Common myeloid progenitor, CD34-positive (primary cell): ENCODE data around the gene CAMK2N1.

Source experiments
- CTCF ChIA-PET: fragments of 350-600 bp; sonication (Branson Sonifier 250); formaldehyde crosslinking; loops from one replicate; lab custom pipeline; 2021; ENCODE audit warnings: antibody characterized with exemption; lab: Charles Lee
- POLR2A ChIA-PET: fragments of 350-600 bp; sonication (Branson Sonifier 250); formaldehyde crosslinking; loops from one replicate; lab custom pipeline; 2021; ENCODE audit warnings: antibody characterized with exemption; lab: Charles Lee
- DNase-seq, 3 donors: peaks; one replicate each; pipeline versions ENCODE4 v3.0.0 to v3.0.0-alpha.2; 2013
- H3K27ac ChIP-seq, 2 experiments: 1 replicate in 1 of 2; 2 replicates in 1 of 2; pipeline ENCODE4 v1.7.0; 2013; ENCODE audit warnings: inconsistent platforms in 2 of 2, low read length in 2 of 2, mild to moderate bottlenecking in 2 of 2, low read depth in 1 of 2, moderate library complexity in 1 of 2; ENCODE audit not compliant: severe bottlenecking in 2 of 2, insufficient read depth in 1 of 2, poor library complexity in 1 of 2
- H3K27me3 ChIP-seq, 5 experiments: replicated peaks in 2 of 5; 1 replicate in 3 of 5; 2 replicates in 2 of 5; pipeline versions ENCODE4 v1.6.1 to v1.7.0; 2013; ENCODE audit warnings: low read length in 4 of 5, mild to moderate bottlenecking in 2 of 5, moderate library complexity in 2 of 5, inconsistent platforms in 1 of 5; ENCODE audit not compliant: insufficient read depth in 5 of 5, control insufficient read depth in 4 of 5
- H3K36me3 ChIP-seq, 4 experiments: 1 replicate in 2 of 4; 2 replicates in 2 of 4; pipeline versions ENCODE4 v1.6.1 to v1.7.0; 2013; ENCODE audit warnings: low read length in 3 of 4, control low read depth in 1 of 4, mild to moderate bottlenecking in 1 of 4; ENCODE audit not compliant: control insufficient read depth in 4 of 4, insufficient read depth in 4 of 4
- H3K4me1 ChIP-seq, 4 experiments: 1 replicate in 3 of 4; 2 replicates in 1 of 4; pipeline versions ENCODE4 v1.6.1 to v1.7.1; 2013; ENCODE audit warnings: low read length in 3 of 4, mild to moderate bottlenecking in 3 of 4, control low read depth in 1 of 4, inconsistent platforms in 1 of 4, moderate library complexity in 1 of 4; ENCODE audit not compliant: control insufficient read depth in 4 of 4, insufficient read depth in 4 of 4; ENCODE audit errors: control extremely low read depth in 1 of 4
- H3K4me3 ChIP-seq, 7 experiments: 1 replicate in 4 of 7; 2 replicates in 3 of 7; pipeline versions ENCODE4 v1.5.1 to v1.7.0; 2013; ENCODE audit warnings: mild to moderate bottlenecking in 7 of 7, low read length in 6 of 7, moderate library complexity in 6 of 7, inconsistent platforms in 2 of 7, low read depth in 2 of 7, control low read depth in 1 of 7; ENCODE audit not compliant: insufficient read depth in 4 of 7, control insufficient read depth in 1 of 7; ENCODE audit errors: extremely low read depth in 1 of 7
- H3K9me3 ChIP-seq, 5 experiments: 1 replicate in 4 of 5; 2 replicates in 1 of 5; pipeline versions ENCODE4 v1.6.1 to v1.7.1; 2013; ENCODE audit warnings: low read length in 4 of 5, mild to moderate bottlenecking in 2 of 5, inconsistent platforms in 1 of 5, low read depth in 1 of 5, moderate library complexity in 1 of 5; ENCODE audit not compliant: control insufficient read depth in 4 of 5, insufficient read depth in 2 of 5; ENCODE audit errors: control extremely low read depth in 1 of 5
- WGBS: methylation state at CpG from one replicate; pipeline ENCODE4 v1.1.5; 2013; ENCODE audit not compliant: insufficient coverage; 5-methylcytosine and 5-hydroxymethylcytosine counted together

CAMK2N1 gene

DNA sequence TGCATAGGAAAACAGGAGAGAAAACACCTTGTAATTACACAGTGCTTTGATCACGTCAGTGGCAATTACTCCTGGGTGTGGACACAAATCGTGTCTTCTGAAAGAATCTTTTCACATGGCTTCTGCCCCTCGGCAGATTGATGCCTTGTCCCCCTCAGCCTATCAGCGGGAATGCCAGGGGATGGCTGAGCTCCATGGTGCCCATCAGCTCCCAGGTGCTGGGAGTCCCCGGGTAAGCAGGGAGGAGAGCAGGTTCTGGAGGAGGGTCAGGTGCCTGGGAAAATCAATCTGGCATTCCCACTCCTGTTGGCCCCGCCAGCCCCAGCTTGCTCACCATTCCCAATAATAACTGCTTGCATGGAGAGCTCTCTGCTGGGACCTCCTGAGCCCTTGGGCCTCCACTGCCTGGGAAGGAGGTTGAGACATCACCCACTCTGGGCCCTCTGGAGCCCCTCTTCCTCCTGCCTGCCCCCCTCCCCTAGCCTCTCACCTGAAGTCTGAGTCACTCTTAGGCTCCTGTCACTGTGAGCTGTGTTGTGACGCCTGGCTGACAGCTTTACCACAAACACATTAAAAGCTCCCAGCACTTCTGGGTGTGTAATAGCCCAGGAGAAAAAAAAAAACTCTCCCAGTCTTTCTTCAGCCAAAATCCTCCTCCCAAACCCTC, 4.9 kb downstream of the CAMK2N1 start:
- Histone ChIP-seq H3K27ac (no peak overlapping the region), H3K36me3 (no peaks in the 10 kb centered on the region), H3K9me3 (no peaks in the 10 kb centered on the region), H3K27me3 (peaks cover 8 to 95% (median 40%) of the 10 kb centered on the region in 5 experiments), H3K4me3 (no peak overlapping the region), H3K4me1 (peaks cover 0 to 26% (median 13%) of the 10 kb centered on the region in 4 experiments)
- ChIA-PET CTCF (interaction anchor here (0.8 to 1.1 kb wide), 2 partner anchors 11 to 13 kb away, joined by 3 read pairs; no protein-coding TSS in a partner anchor), POLR2A (no interaction called here)
- 61% methylated on average over 7 of the region's 7 CpGs for WGBS
- no peak for DNase-seq

DNA sequence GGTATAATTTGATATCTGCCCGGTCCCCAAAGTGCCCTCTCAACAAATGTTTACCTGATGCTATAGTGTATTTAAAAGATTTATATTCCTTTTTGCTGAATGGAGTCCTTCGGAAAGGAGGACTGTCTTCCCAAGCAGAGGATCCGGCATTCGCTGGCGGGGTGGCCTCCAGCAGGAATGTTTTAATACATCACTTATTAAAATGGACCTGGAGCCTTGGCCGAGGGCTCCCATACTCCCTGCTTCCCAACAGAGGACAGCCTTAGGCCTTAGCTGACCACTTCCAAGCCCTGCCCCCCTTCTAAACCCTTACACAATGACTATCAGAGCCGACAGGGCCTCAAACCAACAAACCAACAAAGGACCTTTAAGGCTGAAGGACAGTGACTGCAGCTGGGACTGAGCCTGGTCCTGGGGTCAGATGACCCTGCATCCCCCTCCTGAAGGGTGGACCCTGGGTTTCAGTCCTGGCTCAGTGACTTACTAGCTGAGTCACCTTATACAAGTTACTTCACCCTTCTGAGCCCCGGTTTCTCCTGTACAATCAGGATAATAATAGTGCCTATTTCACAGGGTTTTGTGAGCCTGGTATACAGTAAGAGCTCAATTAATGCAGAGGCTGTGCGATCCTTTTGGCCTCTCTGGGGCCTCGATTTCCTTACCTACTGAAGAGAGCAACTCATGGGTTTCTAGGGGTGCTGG, 5.6 kb downstream of the CAMK2N1 start:
- POLR2A ChIA-PET = no interaction called here
- no peak overlapping the region for H3K27ac ChIP-seq
- H3K27me3 ChIP-seq = peaks cover 8 to 98% (median 40%) of the 10 kb centered on the region in 5 experiments
- no peaks in the 10 kb centered on the region for H3K9me3 ChIP-seq
- CTCF ChIA-PET = interaction anchor here (0.8 to 1.1 kb wide), 2 partner anchors 10 to 14 kb away, joined by 3 read pairs; no protein-coding TSS in a partner anchor
- peaks cover 0 to 23% (median 13%) of the 10 kb centered on the region in 4 experiments for H3K4me1 ChIP-seq
- 88% methylated on average over 8 of the region's 10 CpGs for whole genome bisulfite sequencing
- no peaks in the 10 kb centered on the region for H3K36me3 ChIP-seq
- H3K4me3 ChIP-seq = no peak overlapping the region
- no peak for DNase-seq

DNA sequence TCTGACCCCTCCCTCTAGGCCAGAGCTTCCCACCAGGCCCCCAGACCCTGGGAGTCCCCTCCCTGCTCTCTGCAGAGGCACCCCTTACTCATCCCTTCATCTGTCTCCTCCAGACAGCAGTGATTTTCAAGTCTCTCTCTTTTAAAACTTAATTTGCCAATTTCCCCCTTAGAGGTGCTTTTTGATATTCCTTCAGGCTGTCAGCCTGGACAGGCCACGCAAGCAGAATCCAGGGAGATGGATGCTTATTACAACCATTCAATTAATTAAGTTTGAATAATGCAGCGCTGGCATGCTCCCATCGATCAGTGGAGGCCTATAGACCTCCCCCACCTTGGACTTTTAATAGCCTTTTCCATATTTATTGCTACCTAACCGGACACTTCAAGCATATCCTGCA, 6.2 kb downstream of the CAMK2N1 start:
- peaks cover 8 to 99% (median 40%) of the 10 kb centered on the region in 5 experiments for H3K27me3 ChIP-seq
- no peak overlapping the region for H3K27ac ChIP-seq
- ChIA-PET POLR2A (no interaction called here), CTCF (interaction anchor here (1.1 kb wide), 1 partner anchor 9 kb away, joined by 3 read pairs; no protein-coding TSS in a partner anchor)
- no peaks in the 10 kb centered on the region for H3K9me3 ChIP-seq
- no peak for DNase-seq
- WGBS = 88% methylated on average over 2 of the region's 4 CpGs
- no peak overlapping the region for H3K4me3 ChIP-seq
- H3K4me1 ChIP-seq = peaks cover 0 to 19% (median 9%) of the 10 kb centered on the region in 4 experiments
- no peaks in the 10 kb centered on the region for H3K36me3 ChIP-seq

DNA sequence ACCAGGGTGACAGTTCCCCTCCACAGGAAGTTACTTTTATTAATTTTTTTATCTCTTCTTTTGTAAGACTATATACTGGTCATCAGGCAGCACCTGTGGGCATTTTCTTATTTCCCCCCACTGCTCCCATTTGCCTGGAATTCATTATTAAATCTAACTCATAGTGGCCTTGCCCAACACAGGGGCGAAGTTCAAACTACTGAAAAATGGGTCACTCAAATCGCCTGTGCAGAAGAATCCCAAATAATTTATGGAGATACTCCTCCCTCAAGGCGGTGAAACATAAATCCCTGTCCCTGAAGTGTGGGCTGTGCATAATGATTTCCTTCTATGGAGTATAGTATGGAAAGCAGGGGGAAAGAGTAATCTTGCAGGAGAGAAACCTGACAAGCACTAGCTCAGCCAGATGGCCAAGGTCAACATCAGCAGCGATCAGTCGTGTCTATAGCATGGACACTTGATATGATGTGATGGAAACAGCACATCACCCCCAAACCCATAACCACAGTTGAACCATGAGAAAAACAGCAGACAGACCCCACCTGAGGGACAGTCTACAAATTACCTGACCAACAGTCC, 7.9 kb downstream of the CAMK2N1 start:
- peaks cover 9 to 100% (median 38%) of the 10 kb centered on the region in 5 experiments for H3K27me3 ChIP-seq
- peaks cover 0 to 9% (median 3%) of the 10 kb centered on the region in 4 experiments for H3K4me1 ChIP-seq
- ChIA-PET CTCF (no interaction called here), POLR2A (interaction anchor here (0.6 kb wide), 1 partner anchor 38 kb away, joined by 4 read pairs; no protein-coding TSS in a partner anchor)
- H3K36me3 ChIP-seq = no peaks in the 10 kb centered on the region
- WGBS = no CpG with 5 or more reads among the region's 5 CpGs
- no peak overlapping the region for H3K27ac ChIP-seq
- H3K9me3 ChIP-seq = no peaks in the 10 kb centered on the region
- no peak for DNase-seq
- no peak overlapping the region for H3K4me3 ChIP-seq

DNA sequence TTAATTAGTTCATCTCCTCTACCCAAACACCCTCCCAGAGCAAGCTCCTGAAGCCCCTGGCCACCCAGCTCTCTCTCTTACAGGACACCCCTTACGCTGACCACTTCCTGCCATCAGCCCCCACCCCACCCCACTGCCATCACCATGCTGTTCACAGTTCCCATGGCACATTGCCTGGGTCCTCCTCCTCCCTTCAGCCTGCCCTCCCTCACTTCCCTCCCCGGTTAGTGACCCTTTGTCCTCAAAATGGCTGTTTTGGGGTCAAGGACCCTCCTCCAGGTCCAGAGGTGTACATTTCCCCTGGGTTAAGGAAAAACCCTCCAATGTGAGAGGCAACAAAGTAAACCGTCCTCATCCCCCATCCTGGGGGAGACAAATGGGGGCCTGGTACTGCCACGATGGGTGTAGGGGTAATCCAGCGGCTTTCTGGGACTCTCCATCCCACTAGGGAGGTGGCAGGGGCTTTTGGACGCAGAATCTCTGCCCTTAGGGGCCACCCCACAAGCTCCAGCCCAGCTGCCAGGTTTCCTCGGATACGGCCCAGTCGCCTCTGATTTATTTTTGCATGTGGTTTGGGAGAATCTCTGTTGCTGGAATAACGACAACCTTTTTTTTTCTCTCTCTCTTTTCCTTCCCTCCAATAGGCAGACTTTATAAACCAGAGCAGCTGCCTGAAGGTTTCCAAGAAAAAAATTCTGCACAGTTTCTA, 8.5 kb downstream of the CAMK2N1 start:
- CTCF ChIA-PET = no interaction called here
- POLR2A ChIA-PET = no interaction called here

DNA sequence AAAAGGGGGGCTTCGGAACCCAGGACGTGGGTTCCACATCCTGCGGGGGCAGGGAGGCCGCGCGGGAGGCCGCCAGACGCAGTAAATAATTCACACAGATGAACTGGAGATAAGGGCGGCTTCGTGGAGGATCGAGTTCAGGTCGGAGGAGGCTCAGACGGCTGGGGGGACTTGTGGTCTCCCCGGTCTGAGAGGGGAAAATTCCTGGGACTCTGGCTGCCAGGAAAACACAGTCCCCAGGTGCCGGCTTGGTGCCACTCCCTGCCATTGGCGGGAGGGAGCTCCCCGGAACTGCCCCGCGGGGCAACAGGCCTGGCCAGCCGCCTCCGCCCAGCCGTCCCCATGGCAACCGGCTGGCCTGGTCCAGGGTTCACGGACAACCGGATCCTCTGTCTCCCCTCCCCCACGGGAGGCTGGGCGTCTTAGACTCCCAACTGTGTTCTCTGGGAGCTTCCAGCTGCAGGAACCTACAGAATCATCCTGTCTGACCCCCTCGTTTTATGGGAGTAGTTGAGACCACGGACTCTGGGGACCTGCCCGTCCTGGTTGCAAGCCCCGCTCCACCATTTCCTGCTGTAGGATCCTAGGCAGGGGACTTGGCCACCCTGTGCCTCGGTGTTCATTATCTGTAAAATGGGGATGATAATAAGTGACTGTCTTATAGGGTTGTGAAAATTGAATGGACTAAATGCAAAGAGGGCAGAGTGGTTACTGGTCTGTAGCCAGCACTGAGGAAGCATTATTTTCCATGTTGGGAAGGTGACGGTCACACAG, 9.6 kb downstream of the CAMK2N1 start:
- Histone ChIP-seq H3K27ac (no peak overlapping the region), H3K36me3 (no peaks in the 10 kb centered on the region), H3K9me3 (no peaks in the 10 kb centered on the region), H3K27me3 (peaks cover 9 to 99% (median 37%) of the 10 kb centered on the region in 5 experiments), H3K4me3 (no peak overlapping the region), H3K4me1 (peaks cover 0 to 9% (median 4%) of the 10 kb centered on the region in 4 experiments)
- WGBS = 6% methylated on average over 28 of the region's 33 CpGs
- CTCF ChIA-PET = no interaction called here
- POLR2A ChIA-PET = interaction anchor here (0.5 kb wide), 1 partner anchor 10 kb away, joined by 3 read pairs; no protein-coding TSS in a partner anchor
- DNase-seq = peak in 1 of 3 donors; percentile 32

More for the DNA sequence above, 8.5 kb downstream of the CAMK2N1 start:
- H3K9me3 ChIP-seq = no peaks in the 10 kb centered on the region
- no peak overlapping the region for H3K27ac ChIP-seq
- peaks cover 9 to 100% (median 37%) of the 10 kb centered on the region in 5 experiments for H3K27me3 ChIP-seq
- H3K36me3 ChIP-seq = no peaks in the 10 kb centered on the region
- H3K4me3 ChIP-seq = no peak overlapping the region
- peaks cover 0 to 9% (median 4%) of the 10 kb centered on the region in 4 experiments for H3K4me1 ChIP-seq
- 83% methylated on average over 3 of the region's 10 CpGs for WGBS
- DNase-seq = no peak
